ENCODE data around the gene ZNF653. TPM values are rescaled to one million over a fixed set of nuclear protein-coding genes. Genes with fewer than 3 reads are reported as not detected.

The ZNF653 gene
- total and polyA plus RNA-seq, 9 of the 15 experiments (the other 6 are each of a cell fraction or from before 2014, with no cell fraction given), result 1.6 to 8.0 (median 4.2) TPM; not detected in 2

GRCh38 chr19:11481534-11482383, 23.9 kb downstream of the ZNF653 start (continued):
- TF ChIP-seq, protein P1, sequence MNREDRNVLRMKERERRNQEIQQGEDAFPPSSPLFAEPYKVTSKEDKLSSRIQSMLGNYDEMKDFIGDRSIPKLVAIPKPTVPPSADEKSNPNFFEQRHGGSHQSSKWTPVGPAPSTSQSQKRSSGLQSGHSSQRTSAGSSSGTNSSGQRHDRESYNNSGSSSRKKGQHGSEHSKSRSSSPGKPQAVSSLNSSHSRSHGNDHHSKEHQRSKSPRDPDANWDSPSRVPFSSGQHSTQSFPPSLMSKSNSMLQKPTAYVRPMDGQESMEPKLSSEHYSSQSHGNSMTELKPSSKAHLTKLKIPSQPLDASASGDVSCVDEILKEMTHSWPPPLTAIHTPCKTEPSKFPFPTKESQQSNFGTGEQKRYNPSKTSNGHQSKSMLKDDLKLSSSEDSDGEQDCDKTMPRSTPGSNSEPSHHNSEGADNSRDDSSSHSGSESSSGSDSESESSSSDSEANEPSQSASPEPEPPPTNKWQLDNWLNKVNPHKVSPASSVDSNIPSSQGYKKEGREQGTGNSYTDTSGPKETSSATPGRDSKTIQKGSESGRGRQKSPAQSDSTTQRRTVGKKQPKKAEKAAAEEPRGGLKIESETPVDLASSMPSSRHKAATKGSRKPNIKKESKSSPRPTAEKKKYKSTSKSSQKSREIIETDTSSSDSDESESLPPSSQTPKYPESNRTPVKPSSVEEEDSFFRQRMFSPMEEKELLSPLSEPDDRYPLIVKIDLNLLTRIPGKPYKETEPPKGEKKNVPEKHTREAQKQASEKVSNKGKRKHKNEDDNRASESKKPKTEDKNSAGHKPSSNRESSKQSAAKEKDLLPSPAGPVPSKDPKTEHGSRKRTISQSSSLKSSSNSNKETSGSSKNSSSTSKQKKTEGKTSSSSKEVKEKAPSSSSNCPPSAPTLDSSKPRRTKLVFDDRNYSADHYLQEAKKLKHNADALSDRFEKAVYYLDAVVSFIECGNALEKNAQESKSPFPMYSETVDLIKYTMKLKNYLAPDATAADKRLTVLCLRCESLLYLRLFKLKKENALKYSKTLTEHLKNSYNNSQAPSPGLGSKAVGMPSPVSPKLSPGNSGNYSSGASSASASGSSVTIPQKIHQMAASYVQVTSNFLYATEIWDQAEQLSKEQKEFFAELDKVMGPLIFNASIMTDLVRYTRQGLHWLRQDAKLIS (CRISPR knock-in tag; IDR thresholded peaks at IDR 0.05), result no peak
- TF ChIP-seq, protein P2, sequence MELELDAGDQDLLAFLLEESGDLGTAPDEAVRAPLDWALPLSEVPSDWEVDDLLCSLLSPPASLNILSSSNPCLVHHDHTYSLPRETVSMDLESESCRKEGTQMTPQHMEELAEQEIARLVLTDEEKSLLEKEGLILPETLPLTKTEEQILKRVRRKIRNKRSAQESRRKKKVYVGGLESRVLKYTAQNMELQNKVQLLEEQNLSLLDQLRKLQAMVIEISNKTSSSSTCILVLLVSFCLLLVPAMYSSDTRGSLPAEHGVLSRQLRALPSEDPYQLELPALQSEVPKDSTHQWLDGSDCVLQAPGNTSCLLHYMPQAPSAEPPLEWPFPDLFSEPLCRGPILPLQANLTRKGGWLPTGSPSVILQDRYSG (tag; conservative IDR thresholded peaks at IDR 0.05; ENCODE audit: low read depth), result no peak
- no peak for TF ChIP-seq ZNF589 (CRISPR knock-in tag; IDR thresholded peaks at IDR 0.05; ENCODE audit: low read depth)
- no peak for TF ChIP-seq STAT5A (IDR thresholded peaks at IDR 0.05; ENCODE audit: borderline replicate concordance, low read length)
- no peak for TF ChIP-seq ZNF655 (CRISPR knock-in tag; IDR thresholded peaks at IDR 0.05)
- no peak for TF ChIP-seq SMAD4 (CRISPR knock-in tag; conservative IDR thresholded peaks at IDR 0.05)
- TF ChIP-seq SP2 (IDR thresholded peaks at IDR 0.05; ENCODE audit: extremely low read depth, low read depth, low read length, poor library complexity, severe bottlenecking), result no peak
- TF ChIP-seq, protein P3, sequence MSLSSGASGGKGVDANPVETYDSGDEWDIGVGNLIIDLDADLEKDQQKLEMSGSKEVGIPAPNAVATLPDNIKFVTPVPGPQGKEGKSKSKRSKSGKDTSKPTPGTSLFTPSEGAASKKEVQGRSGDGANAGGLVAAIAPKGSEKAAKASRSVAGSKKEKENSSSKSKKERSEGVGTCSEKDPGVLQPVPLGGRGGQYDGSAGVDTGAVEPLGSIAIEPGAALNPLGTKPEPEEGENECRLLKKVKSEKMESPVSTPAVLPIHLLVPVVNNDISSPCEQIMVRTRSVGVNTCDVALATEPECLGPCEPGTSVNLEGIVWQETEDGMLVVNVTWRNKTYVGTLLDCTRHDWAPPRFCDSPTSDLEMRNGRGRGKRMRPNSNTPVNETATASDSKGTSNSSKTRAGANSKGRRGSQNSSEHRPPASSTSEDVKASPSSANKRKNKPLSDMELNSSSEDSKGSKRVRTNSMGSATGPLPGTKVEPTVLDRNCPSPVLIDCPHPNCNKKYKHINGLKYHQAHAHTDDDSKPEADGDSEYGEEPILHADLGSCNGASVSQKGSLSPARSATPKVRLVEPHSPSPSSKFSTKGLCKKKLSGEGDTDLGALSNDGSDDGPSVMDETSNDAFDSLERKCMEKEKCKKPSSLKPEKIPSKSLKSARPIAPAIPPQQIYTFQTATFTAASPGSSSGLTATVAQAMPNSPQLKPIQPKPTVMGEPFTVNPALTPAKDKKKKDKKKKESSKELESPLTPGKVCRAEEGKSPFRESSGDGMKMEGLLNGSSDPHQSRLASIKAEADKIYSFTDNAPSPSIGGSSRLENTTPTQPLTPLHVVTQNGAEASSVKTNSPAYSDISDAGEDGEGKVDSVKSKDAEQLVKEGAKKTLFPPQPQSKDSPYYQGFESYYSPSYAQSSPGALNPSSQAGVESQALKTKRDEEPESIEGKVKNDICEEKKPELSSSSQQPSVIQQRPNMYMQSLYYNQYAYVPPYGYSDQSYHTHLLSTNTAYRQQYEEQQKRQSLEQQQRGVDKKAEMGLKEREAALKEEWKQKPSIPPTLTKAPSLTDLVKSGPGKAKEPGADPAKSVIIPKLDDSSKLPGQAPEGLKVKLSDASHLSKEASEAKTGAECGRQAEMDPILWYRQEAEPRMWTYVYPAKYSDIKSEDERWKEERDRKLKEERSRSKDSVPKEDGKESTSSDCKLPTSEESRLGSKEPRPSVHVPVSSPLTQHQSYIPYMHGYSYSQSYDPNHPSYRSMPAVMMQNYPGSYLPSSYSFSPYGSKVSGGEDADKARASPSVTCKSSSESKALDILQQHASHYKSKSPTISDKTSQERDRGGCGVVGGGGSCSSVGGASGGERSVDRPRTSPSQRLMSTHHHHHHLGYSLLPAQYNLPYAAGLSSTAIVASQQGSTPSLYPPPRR (CRISPR knock-in tag; IDR thresholded peaks at IDR 0.05; ENCODE audit: borderline replicate concordance), result no peak
- no peak for TF ChIP-seq NELFE (IDR thresholded peaks at IDR 0.05; ENCODE audit: insufficient read depth, insufficient read length)

Data from K562 (cell line).